IPS-NIHi7 (cell line): ENCODE measurements around the gene DOLPP1.

Source experiments
- DNase-seq: peaks from one replicate; pipeline ENCODE4 v3.0.0; 2012; ENCODE audit warnings: mixed read lengths; ENCODE audit errors: extremely low spot score

Gene DOLPP1

DNA sequence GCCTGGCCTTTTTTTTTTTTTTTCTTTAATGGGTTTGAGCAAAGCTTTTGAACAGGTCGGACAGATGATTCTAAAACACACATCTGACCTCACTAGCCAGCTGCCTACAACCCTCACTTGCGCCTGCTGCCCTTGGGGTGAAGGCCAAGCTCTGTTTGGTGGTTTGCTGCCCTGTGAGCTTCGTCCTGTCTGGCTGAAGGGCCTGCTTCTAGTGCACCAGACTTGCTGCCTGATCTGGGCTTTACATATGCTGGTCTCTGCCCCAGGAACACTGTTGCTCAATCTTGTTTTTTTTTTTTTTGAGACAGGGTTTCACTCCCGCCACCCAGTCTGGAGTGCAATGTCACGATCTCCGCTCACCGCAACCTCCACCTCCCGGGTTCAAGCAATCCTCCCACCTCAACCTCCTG, 16.4 kb upstream of the DOLPP1 start:
- DNase-seq: no peak

DNA sequence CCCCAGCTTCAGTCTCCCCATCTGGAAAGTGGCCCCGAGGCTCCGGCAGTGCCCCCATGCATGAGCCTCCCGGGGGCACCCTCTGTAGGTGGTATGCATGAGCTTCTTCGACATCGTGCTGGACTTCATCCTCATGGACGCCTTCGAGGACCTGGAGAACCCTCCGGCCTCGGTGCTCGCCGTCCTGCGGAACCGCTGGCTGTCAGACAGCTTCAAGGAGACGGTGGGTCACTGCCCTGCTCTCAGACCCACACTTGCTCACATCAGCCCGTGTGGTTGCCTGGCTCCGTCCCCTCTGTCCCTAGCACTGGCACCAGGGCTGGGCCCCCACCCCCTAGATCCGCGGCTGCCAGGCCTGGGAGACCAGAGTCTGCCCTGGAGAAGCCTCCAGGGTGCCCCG, 12.8 kb upstream of the DOLPP1 start:
- DNase-seq: no peak

GRCh38 chr9:129068990-129069861, 11.7 kb upstream of the DOLPP1 start:
- DNase-seq: no peak

DNA sequence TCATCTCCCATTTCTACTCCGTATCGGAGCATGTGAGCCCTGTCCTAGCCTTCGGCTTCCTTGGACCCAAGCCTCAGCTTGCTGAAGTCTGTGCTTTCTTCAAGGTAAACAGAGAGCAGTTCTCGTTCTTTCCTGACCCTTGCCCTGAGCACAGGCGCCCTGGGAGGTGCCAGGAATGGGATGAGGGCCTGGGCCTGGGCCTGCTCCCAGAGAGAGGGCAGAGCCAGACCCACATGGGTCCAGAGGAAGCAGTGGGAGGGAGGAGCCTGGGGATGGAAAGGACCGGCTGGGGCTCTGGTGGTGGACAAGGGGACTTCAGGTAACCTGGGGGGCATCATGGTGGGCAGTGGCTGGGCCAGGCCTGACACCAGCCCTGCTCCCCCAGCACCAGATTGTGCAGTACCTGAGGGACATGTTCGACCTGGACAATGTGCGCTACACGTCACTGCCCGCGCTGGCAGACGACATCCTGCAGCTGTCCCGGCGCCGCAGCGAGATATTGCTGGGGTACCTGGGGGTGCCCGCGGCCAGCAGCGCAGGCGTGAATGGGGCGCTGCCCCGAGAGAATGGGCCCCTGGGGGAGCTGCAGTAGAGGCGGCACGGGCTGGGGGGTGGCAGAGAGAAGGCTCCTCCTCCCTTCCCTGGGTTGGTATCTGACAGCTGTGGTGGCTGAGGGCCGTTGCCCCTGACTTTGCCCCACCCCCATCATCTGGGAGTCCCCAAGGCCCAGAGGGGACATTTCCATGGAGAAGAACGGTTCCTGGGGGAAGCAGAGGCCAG, 10.9 kb upstream of the DOLPP1 start:
- DNase-seq: no peak

DNA sequence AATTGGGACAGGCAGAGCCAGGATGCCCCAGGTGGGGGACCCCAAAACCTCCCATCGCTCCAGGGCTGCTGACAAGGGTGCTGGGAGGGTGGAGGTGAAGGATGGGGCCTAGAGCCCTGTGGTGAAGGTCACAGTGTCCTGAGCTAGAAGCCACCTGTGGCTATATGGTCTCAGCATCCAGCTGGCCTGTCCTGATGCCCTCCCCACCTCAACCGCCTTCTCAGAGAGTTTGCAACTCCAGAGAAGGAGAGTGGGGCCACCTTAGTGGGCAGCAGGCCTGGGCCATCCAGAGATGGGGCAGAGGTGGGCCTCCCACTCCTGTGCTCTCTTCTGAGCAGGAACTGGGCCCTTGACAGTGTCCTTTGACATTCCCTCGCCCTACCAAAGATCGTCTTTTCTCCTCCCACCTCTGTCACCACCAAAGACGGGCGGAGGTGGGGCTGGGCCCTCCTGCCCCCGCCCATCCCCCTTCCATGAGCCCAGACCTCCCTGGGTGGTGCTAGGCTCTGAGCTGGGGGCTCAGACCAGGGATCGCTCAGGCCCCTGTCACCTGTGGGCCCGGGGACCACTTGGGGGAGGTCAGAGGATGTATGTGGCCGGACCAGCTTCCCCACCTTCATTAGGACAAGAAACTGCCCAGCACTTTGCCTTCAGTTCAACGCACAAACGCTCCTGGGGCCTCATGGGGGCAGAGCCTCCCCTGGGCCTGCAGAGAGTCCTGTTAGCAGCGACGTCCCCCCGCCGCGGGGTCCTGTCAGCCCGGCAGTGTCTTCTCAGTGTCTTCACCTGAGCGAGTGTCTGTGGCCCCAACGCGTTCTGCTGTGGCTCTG, 10.0 kb upstream of the DOLPP1 start:
- DNase-seq: no peak

- peak; percentile 69 for DNase-seq
Measured at GRCh38 chr9:129071526-129072126, 9.3 kb upstream of the DOLPP1 start.

DNA sequence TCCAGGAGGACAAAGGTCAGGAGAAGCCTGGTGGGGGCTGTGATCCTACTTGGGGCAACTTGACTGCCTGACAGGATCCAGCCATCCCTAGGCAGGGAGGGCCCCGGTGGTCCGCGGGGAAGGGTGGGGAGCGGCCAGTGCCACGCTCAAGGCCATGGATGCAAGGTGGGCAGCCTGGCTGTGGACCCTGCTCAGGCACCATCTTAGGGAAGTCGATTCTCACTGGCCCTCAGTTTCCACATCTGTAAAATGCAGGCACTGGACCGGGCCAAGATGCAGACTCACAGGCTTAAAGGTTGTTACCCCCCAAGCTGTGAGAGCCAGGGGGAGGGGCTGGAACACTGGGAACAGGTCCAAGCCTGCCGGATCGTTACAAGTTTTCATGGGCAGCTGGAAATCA, 8.7 kb upstream of the DOLPP1 start:
- DNase-seq: no peak

DNA sequence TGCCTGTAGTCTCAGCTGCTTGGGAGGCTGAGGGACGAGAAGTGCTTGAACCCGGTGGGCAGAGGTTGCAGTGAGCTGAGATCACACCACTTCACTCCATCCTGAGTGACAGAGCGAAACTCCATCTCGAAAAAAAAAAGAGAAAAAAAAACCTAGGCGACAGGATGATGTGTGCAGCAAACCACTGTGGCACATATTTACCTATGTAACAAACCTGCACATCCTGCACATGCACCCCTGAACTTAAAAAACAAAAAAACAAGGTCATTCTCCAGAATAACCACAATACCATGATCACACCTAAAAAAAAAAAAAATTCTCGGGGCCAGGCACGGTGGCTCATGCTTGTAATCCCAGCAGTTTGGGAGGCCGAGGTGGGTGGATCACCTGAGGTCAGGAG, 7.5 kb upstream of the DOLPP1 start:
- DNase-seq: no peak

DNA sequence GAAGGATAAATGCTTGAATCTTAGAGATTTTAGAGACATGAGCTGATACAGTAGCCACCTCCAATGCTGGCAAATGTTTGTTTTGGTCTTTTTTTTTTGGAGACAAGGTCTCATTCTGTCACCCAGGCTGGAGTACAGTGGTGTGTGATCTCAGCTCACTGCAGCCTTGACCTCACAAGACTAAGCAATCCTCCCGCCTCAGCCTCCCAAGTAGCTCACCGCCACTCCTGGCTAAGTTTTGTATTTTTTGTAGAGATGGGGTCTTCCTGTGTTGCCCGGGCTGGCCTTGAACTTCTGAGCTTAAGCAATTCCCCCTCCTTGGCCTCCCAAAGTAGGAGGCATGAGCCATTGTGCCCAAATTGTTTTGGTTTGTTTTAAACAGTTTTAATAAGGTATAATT, 6.8 kb upstream of the DOLPP1 start:
- no peak for DNase-seq

- DNase-seq: no peak
Measured at GRCh38 chr9:129075996-129076639, 4.8 kb upstream of the DOLPP1 start.

- DNase-seq: no peak
Measured at GRCh38 chr9:129076640-129077037, 4.3 kb upstream of the DOLPP1 start.

GRCh38 chr9:129077236-129077635, 3.7 kb upstream of the DOLPP1 start:
- no peak for DNase-seq

- no peak for DNase-seq
Measured at GRCh38 chr9:129078691-129079503, 2.0 kb upstream of the DOLPP1 start.

GRCh38 chr9:129079829-129080228, 1.1 kb upstream of the DOLPP1 start:
- DNase-seq: no peak

GRCh38 chr9:129080298-129080600, 662 bp upstream of the DOLPP1 start:
- DNase-seq: no peak

- peak; percentile 97 for DNase-seq
Measured at GRCh38 chr9:129081388-129081904, 535 bp downstream of the DOLPP1 start.

DNA sequence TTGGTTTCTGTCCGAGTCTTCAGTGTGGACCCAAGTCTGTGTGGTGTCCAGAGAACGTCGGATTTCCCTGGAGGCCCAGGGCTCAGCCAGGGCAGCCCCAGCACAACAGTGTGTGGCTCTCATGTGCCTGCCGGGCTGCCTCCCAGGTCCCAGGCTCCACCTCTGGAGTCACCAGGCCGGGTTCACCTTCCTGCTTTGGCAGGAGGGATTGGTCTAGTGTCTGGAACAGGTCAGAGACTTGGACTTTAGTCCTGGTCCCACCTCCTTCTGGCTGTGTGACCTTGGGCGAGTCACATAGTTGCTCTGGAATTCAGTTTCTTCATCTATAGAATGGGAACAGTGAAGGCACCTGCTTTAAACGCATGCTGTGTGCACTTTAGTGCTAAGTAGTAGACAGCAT, 3.2 kb downstream of the DOLPP1 start:
- DNase-seq: no peak

- DNase-seq: no peak
Measured at GRCh38 chr9:129089246-129089645, 8.3 kb downstream of the DOLPP1 start.

DNA sequence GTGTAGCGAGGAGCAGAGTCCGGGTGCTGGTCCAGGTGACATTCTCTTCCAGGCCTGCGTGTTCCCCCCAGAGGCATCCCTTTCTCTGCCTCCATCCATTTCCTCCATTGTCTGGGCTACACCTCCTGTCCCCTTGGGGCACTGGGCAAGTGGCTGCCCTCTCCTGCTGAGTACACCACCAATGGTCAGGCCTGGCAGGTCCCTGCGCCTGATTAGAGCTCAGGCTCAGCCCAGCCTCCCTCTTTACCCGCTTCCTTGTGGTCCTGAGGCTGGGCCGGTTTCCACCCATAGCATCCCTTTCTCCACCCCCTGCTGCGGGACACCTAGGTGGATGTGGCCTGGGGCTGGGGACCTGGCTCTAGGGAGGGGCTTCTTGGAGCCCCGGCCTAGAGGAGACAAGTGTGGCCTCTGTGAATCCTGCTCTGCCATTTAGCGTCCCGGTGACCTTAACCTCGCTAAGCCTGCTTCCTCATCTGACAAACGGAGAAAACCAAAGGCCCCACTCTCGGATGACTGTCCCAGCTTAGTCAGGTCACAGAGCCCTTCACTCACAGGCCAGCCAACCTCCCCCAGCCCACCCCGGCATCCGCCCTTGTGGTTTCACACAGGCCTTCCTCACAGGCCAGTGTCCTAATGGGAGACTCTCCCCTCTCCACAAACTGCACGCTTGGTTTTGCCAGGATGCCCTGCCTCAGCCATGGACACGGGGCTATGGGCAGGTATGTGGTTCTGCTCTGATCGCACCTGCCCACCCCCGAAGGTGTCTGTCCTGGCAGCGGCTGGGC, 12.9 kb downstream of the DOLPP1 start:
- DNase-seq: no peak
